Urinary bladder (tissue), 4 donors: ENCODE results near the gene MTA1. TPM values are rescaled to one million over a fixed set of nuclear protein-coding genes. Genes with fewer than 3 reads are reported as not detected.

Source experiments
- DNase-seq: peaks from one replicate; pipeline ENCODE4 v3.0.0-alpha.2; 2015; ENCODE audit errors: extremely low spot score
- H3K27ac ChIP-seq: one replicate; pipeline ENCODE4 v1.5.1; 2013; ENCODE audit warnings: low read depth, mild to moderate bottlenecking, moderate library complexity
- H3K36me3 ChIP-seq: one replicate; pipeline ENCODE4 v1.6.1; 2013; ENCODE audit warnings: mild to moderate bottlenecking, moderate library complexity; ENCODE audit not compliant: insufficient read depth
- H3K4me1 ChIP-seq: one replicate; pipeline ENCODE4 v1.6.1; 2013; ENCODE audit warnings: mild to moderate bottlenecking, moderate library complexity; ENCODE audit not compliant: insufficient read depth
- H3K4me3 ChIP-seq: one replicate; pipeline ENCODE4 v1.5.1; 2013; ENCODE audit warnings: low read depth, low read length
- WGBS: extraction: QIAGEN DNeasy Blood & Tissue Kit; methylation state at CpG from one replicate; pipeline ENCODE4 v1.1.7; 2013; 5-methylcytosine and 5-hydroxymethylcytosine counted together
- polyA plus RNA-seq: library from polyadenylated mRNA; stranded (reverse); fragments of 200-250 nt; gene quantifications from one replicate; pipeline ENCODE4 v1.2.3, GENCODE V29; 2013
- total RNA-seq: library from RNA; depleted of rRNA; stranded (reverse); fragments of >200 nt; gene quantifications from one replicate; pipeline ENCODE4 v1.2.3, GENCODE V29; 2014
- donor health status: healthy with polysubstance abuse.
- donor health status: healthy.

MTA1 gene
- total and polyA plus RNA-seq, 2 donors, result 51.5 to 67.3 TPM

DNA sequence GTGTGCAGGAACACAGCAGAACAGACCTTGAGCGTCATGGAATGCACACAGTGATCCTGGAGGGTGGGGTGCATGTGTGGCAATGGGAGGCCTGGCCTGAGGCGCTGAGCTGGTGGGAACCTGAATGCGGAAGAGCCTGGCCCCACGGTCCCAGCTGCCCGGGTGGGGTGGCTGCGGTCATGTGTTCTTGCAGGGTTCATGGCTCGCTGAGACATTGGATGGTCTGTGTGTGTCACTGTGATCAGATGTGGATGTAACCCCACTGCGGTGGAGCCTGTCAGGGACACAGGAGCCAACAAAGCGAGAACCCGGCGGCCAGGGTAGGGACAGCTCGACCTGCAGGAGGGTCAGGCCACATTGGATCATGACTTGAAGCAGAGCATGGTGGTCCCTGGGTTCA lies 23.2 kb downstream of the MTA1 start:
- H3K27ac ChIP-seq, result no peak overlapping the region
- H3K4me3 ChIP-seq, result no peak overlapping the region
- H3K36me3 ChIP-seq, result no peaks in the 10 kb centered on the region
- WGBS, result 85% methylated on average over 12 of the region's 12 CpGs
- DNase-seq, result no peak
- H3K4me1 ChIP-seq, result no peaks in the 10 kb centered on the region

- DNase-seq, result no peak
- H3K4me1 ChIP-seq, result no peaks in the 10 kb centered on the region
- no peak overlapping the region for H3K4me3 ChIP-seq
- H3K27ac ChIP-seq, result no peak overlapping the region
- 86% methylated on average over 17 of the region's 17 CpGs for WGBS
- H3K36me3 ChIP-seq, result no peaks in the 10 kb centered on the region
Observed at GRCh38 chr14:105444859-105445258, 25.2 kb downstream of the MTA1 start.

DNA sequence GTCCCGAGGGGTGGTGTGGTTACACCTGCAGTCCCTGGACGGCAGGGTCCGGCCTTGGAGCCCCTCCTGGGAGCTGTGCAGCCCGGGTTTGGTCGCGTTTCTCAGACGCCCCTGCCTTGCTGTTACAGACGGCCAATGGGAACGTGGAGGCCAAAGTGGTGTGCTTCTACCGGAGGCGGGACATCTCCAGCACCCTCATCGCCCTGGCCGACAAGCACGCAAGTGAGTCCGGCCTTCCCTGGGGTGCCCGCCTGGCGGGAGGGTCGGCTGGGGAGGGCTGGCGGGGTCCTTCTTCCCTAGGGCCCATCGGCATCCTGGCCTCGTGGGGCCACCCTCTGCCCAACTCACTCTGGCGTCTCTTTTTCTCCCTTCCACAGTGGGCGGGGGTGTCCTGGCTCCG lies 25.7 kb downstream of the MTA1 start:
- H3K36me3 ChIP-seq, result peaks cover 2% of the 10 kb centered on the region
- 86% methylated on average over 24 of the region's 24 CpGs for WGBS
- DNase-seq, result no peak
- no peak overlapping the region for H3K4me3 ChIP-seq
- no peak overlapping the region for H3K27ac ChIP-seq
- H3K4me1 ChIP-seq, result no peaks in the 10 kb centered on the region

GRCh38 chr14:105445901-105446845 lies 26.5 kb downstream of the MTA1 start:
- 87% methylated on average over 26 of the region's 26 CpGs for WGBS
- Histone ChIP-seq H3K4me1 (no peaks in the 10 kb centered on the region), H3K4me3 (no peak overlapping the region), H3K27ac (no peak overlapping the region), H3K36me3 (peaks cover 7% of the 10 kb centered on the region)
- no peak for DNase-seq

- Histone ChIP-seq H3K36me3 (peaks cover 7% of the 10 kb centered on the region), H3K4me1 (no peaks in the 10 kb centered on the region), H3K27ac (no peak overlapping the region), H3K4me3 (no peak overlapping the region)
- no peak for DNase-seq
- 83% methylated on average over 14 of the region's 14 CpGs for WGBS
Observed at GRCh38 chr14:105446971-105447370, 27.3 kb downstream of the MTA1 start.

GRCh38 chr14:105447651-105448640 lies 28.3 kb downstream of the MTA1 start:
- 84% methylated on average over 31 of the region's 31 CpGs for WGBS
- Histone ChIP-seq H3K4me1 (no peaks in the 10 kb centered on the region), H3K4me3 (no peak overlapping the region), H3K36me3 (peaks cover 7% of the 10 kb centered on the region), H3K27ac (no peak overlapping the region)
- DNase-seq, result no peak

DNA sequence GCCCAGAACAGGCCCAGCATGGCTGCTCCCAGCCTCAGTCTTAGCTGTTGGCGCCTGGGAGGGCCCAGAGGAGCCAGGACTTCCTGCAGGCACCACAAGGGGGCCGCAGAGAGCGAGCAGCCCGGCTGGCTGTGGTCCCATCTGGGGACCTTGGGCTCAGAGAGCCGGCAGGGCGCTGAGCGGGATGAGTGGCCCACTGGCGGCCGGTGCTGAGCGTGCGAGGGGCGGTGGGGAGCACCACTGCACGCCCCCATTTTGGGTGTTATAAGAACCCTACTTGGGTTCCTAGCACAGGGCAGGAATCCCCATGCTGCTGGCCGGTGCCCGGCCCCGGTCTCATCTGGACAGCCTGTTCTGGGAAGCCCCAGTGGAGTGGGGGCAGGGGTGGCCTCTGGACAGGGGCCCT lies 29.1 kb downstream of the MTA1 start:
- Histone ChIP-seq H3K36me3 (peaks cover 7% of the 10 kb centered on the region), H3K27ac (no peak overlapping the region), H3K4me1 (no peaks in the 10 kb centered on the region), H3K4me3 (no peak overlapping the region)
- no peak for DNase-seq
- WGBS, result 31% methylated on average over 16 of the region's 16 CpGs

- H3K4me3 ChIP-seq, result no peak overlapping the region
- no peak for DNase-seq
- H3K36me3 ChIP-seq, result peaks cover 7% of the 10 kb centered on the region
- no peaks in the 10 kb centered on the region for H3K4me1 ChIP-seq
- no peak overlapping the region for H3K27ac ChIP-seq
- WGBS, result 90% methylated on average over 47 of the region's 47 CpGs
Observed at GRCh38 chr14:105449276-105450122, 29.9 kb downstream of the MTA1 start.

- Histone ChIP-seq H3K27ac (no peak overlapping the region), H3K4me3 (no peak overlapping the region), H3K36me3 (peaks cover 7% of the 10 kb centered on the region), H3K4me1 (no peaks in the 10 kb centered on the region)
- DNase-seq, result no peak
- 93% methylated on average over 22 of the region's 22 CpGs for WGBS
Observed at GRCh38 chr14:105450123-105450505, 30.5 kb downstream of the MTA1 start.

- 91% methylated on average over 29 of the region's 29 CpGs for WGBS
- Histone ChIP-seq H3K36me3 (peaks cover 7% of the 10 kb centered on the region), H3K27ac (no peak overlapping the region), H3K4me1 (no peaks in the 10 kb centered on the region), H3K4me3 (no peak overlapping the region)
- DNase-seq, result no peak
Observed at GRCh38 chr14:105450864-105451720, 31.5 kb downstream of the MTA1 start.

DNA sequence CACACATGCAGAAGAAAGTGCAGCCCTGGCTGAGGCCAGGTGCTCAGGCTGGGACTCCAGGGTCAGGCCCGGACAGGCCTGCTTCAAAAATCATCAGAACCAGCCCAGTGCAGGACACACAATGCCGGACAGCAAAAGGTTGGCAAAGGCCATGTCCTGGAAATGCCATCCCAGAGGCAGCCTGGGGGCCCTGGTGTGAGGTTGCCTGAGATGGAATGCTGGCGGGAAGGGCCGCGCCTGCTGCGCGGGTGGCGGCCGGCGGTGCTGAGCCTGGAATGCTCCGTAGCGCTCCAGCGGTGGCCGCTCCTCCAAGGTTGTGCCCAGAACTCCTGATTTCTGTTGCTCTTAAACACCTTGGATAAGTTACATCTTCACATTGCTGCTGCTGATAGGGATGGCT lies 33.3 kb downstream of the MTA1 start:
- no peak for DNase-seq
- no peak overlapping the region for H3K4me3 ChIP-seq
- H3K4me1 ChIP-seq, result no peaks in the 10 kb centered on the region
- WGBS, result 90% methylated on average over 14 of the region's 14 CpGs
- H3K27ac ChIP-seq, result no peak overlapping the region
- H3K36me3 ChIP-seq, result peaks cover 10% of the 10 kb centered on the region

DNA sequence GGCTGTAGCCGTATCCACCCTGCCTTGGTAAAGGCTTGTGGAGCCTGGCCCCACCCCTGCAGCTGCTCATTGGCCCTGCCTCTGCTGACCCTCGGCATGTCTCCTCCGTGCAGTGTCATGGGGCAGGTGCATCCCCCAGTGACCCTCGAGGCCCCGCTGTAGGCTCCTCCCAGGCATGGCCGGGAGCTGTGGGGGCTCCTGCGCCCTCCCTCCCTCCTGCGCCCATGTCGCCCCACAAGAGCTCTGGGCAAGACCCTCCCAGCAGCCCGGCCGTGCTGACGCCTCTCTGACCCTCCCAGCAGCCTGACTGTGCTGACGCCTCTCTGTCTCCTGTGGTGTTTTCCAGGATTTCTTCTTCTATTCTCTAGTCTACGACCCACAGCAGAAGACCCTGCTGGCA lies 34.2 kb downstream of the MTA1 start:
- DNase-seq, result no peak
- peaks cover 10% of the 10 kb centered on the region for H3K36me3 ChIP-seq

More for the DNA sequence above, 34.2 kb downstream of the MTA1 start:
- no peak overlapping the region for H3K27ac ChIP-seq
- 87% methylated on average over 14 of the region's 14 CpGs for WGBS
- H3K4me1 ChIP-seq, result no peaks in the 10 kb centered on the region
- no peak overlapping the region for H3K4me3 ChIP-seq
